Measurements from ENCODE around the gene GRID1. TPM values are rescaled to one million over a fixed set of nuclear protein-coding genes. Genes with fewer than 3 reads are reported as not detected.

GRID1 gene
- total and polyA plus RNA-seq, 10 of the 15 experiments (the other 5 are each of a cell fraction or from before 2014, with no cell fraction given): 0.04 to 0.62 (median 0.08) TPM; not detected in 5

DNA sequence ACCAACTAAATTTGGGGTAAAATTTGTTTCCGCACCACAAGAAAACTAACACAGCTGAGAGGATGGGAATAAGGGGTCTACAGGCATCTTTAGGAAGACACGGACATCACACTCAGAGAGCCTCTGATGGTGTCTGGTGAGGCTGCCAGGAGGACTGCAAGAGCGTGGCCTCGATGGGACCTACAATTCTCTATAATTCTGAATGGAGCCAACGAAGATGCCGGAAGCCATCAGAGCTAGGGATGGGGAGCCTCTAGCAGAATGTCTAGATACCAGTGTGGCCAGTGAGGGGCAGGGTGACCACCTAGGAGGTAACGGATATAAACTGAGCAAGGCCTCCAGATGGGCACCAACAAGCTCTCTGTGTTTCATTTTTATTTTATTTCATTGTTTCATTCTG lies 7.5 kb downstream of the GRID1 start:
- intact Hi-C loops (cut with micrococcal nuclease; ENCODE audit: unreplicated experiment) (loop anchor here (10.0 kb wide), 1 partner anchor 564 kb away; no protein-coding TSS in a partner anchor), in situ Hi-C loops (cut with MboI) (no loop called here)
- Histone ChIP-seq H4K20me1 (ENCODE audit: control insufficient read depth, insufficient read depth) (peaks cover 2% of the 10 kb centered on the region; the same call in 1 of the 2 replicates), H3K4me1 (ENCODE audit: control insufficient read depth, insufficient read depth, low read length) (peaks cover 9% of the 10 kb centered on the region), H3K9me3 (replicated peaks; ENCODE audit: control insufficient read depth, insufficient read depth, low read length) (no peaks in the 10 kb centered on the region; the same call in 2 of the 3 replicates), H3K79me2 (ENCODE audit: control insufficient read depth, insufficient read depth, low read length) (no peaks in the 10 kb centered on the region), H3K9ac (ENCODE audit: control insufficient read depth, insufficient read depth, low read length) (no peak overlapping the region), H3K36me3 (ENCODE audit: control insufficient read depth in 2 of 2, insufficient read depth in 2 of 2, low read length in 1 of 2) (no peaks in the 10 kb centered on the region), H3K4me3 (no peak overlapping the region), H3K27me3 (replicated peaks in 1 of 2; ENCODE audit: control insufficient read depth in 2 of 2, insufficient read depth in 2 of 2, low read length in 1 of 2) (peaks cover 7 to 15% of the 10 kb centered on the region in 2 experiments), H3K27ac (ENCODE audit: control insufficient read depth, insufficient read depth) (no peak overlapping the region), H2AFZ (ENCODE audit: control insufficient read depth, low read depth, low read length) (no peak overlapping the region), H3K4me2 (ENCODE audit: control insufficient read depth, insufficient read depth) (no peak overlapping the region)
- no peak for ATAC-seq
- ChIA-PET CTCF (interaction anchor here (1.8 to 2.8 kb wide), 2 partner anchors 10 to 16 kb away, joined by 7 to 17 read pairs; no protein-coding TSS in a partner anchor), POLR2A (no interaction called here), RAD21 (ENCODE audit: unreplicated experiment) (interaction anchor here (0.7 kb wide), 1 partner anchor 32 kb away, joined by 3 read pairs; no protein-coding TSS in a partner anchor), SMC1A (ENCODE audit: uncharacterized antibody, unreplicated experiment) (interaction anchor here (0.5 to 1.3 kb wide), 2 partner anchors 220 to 249 kb away, joined by 3 read pairs; no protein-coding TSS in a partner anchor)
- no peak for FAIRE-seq
- BruUV-seq (replicated peaks): no TSS peak
- 67% methylated on average over 7 of the region's 7 CpGs for whole genome bisulfite sequencing (ENCODE audit: insufficient coverage, insufficient replicate concordance, low lambda C conversion rate, missing lambda C conversion rate)
- DNase-seq (ENCODE audit: low read depth, low spot score): no peak
- TF ChIP-seq, protein P1, sequence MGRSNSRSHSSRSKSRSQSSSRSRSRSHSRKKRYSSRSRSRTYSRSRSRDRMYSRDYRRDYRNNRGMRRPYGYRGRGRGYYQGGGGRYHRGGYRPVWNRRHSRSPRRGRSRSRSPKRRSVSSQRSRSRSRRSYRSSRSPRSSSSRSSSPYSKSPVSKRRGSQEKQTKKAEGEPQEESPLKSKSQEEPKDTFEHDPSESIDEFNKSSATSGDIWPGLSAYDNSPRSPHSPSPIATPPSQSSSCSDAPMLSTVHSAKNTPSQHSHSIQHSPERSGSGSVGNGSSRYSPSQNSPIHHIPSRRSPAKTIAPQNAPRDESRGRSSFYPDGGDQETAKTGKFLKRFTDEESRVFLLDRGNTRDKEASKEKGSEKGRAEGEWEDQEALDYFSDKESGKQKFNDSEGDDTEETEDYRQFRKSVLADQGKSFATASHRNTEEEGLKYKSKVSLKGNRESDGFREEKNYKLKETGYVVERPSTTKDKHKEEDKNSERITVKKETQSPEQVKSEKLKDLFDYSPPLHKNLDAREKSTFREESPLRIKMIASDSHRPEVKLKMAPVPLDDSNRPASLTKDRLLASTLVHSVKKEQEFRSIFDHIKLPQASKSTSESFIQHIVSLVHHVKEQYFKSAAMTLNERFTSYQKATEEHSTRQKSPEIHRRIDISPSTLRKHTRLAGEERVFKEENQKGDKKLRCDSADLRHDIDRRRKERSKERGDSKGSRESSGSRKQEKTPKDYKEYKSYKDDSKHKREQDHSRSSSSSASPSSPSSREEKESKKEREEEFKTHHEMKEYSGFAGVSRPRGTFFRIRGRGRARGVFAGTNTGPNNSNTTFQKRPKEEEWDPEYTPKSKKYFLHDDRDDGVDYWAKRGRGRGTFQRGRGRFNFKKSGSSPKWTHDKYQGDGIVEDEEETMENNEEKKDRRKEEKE (IDR thresholded peaks at IDR 0.05): no peak
- TF ChIP-seq BCL11A (IDR thresholded peaks at IDR 0.05; ENCODE audit: low read depth, low read length): no peak
- TF ChIP-seq, protein P2, sequence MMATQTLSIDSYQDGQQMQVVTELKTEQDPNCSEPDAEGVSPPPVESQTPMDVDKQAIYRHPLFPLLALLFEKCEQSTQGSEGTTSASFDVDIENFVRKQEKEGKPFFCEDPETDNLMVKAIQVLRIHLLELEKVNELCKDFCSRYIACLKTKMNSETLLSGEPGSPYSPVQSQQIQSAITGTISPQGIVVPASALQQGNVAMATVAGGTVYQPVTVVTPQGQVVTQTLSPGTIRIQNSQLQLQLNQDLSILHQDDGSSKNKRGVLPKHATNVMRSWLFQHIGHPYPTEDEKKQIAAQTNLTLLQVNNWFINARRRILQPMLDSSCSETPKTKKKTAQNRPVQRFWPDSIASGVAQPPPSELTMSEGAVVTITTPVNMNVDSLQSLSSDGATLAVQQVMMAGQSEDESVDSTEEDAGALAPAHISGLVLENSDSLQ (IDR thresholded peaks at IDR 0.05): no peak
- no peak for TF ChIP-seq IKZF2 (IDR thresholded peaks at IDR 0.05)
- TF ChIP-seq MEF2B (IDR thresholded peaks at IDR 0.05; ENCODE audit: partially characterized antibody, poor library complexity, severe bottlenecking): no peak
- TF ChIP-seq POU2F2 (IDR thresholded peaks at IDR 0.05; ENCODE audit: borderline replicate concordance, low read depth, low read length): no peak
- TF ChIP-seq, protein P3, sequence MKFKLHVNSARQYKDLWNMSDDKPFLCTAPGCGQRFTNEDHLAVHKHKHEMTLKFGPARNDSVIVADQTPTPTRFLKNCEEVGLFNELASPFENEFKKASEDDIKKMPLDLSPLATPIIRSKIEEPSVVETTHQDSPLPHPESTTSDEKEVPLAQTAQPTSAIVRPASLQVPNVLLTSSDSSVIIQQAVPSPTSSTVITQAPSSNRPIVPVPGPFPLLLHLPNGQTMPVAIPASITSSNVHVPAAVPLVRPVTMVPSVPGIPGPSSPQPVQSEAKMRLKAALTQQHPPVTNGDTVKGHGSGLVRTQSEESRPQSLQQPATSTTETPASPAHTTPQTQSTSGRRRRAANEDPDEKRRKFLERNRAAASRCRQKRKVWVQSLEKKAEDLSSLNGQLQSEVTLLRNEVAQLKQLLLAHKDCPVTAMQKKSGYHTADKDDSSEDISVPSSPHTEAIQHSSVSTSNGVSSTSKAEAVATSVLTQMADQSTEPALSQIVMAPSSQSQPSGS (IDR thresholded peaks at IDR 0.05; ENCODE audit: low read length): no peak
